Loucy (cell line): Measurements from ENCODE around the gene KLHL6.

Source experiments
- H2AFZ ChIP-seq: fragments of 200-600 bp; sonication (generic); 2 replicates; pipeline ENCODE4 v1.6.0; 2016; ENCODE audit warnings: antibody characterized with exemption, mild to moderate bottlenecking, low read length, moderate library complexity
- H3F3A ChIP-seq: fragments of 200-600 bp; 2 replicates; pipeline ENCODE4 v1.6.0; 2016; ENCODE audit warnings: antibody characterized with exemption, low read depth, mild to moderate bottlenecking
- H3K27me3 ChIP-seq: fragments of 200-600 bp; sonication (generic); 2 replicates; pipeline ENCODE4 v1.6.1; 2014; ENCODE audit warnings: low read length, mild to moderate bottlenecking; ENCODE audit not compliant: insufficient read depth, poor library complexity, severe bottlenecking
- H3K36me3 ChIP-seq: fragments of 200-600 bp; sonication (generic); 2 replicates; pipeline ENCODE4 v1.6.1; 2016; ENCODE audit warnings: low read length; ENCODE audit not compliant: insufficient read depth
- H3K4me1 ChIP-seq: fragments of 200-600 bp; sonication (generic); 2 replicates; pipeline ENCODE4 v1.5.1; 2014; ENCODE audit warnings: low read length, mild to moderate bottlenecking; ENCODE audit not compliant: insufficient read depth, poor library complexity, severe bottlenecking
- H3K4me2 ChIP-seq: fragments of 200-600 bp; sonication (generic); 2 replicates; pipeline ENCODE4 v1.6.0; 2014; ENCODE audit warnings: antibody characterized with exemption, low read length, low read depth, mild to moderate bottlenecking; ENCODE audit not compliant: poor library complexity, severe bottlenecking
- H3K4me3 ChIP-seq: fragments of 200-600 bp; sonication (generic); 2 replicates; pipeline ENCODE4 v1.5.1; 2014; ENCODE audit warnings: low read length, mild to moderate bottlenecking, mixed read lengths; ENCODE audit not compliant: poor library complexity, severe bottlenecking
- H3K79me2 ChIP-seq: fragments of 200-600 bp; sonication (generic); 2 replicates; pipeline ENCODE4 v1.6.1; 2014; ENCODE audit warnings: low read length; ENCODE audit not compliant: insufficient read depth
- H3K9ac ChIP-seq: fragments of 200-600 bp; sonication (generic); 2 replicates; pipeline ENCODE4 v1.6.0; 2014; ENCODE audit warnings: mild to moderate bottlenecking, low read depth, low read length, moderate library complexity; ENCODE audit not compliant: poor library complexity, severe bottlenecking
- H3K9me2 ChIP-seq: fragments of 200-600 bp; sonication (generic); replicated peaks from 2 replicates; pipeline ENCODE4 v1.6.1; 2016; ENCODE audit warnings: low read depth, low read length, mixed read lengths
- H3K9me3 ChIP-seq: fragments of 200-600 bp; sonication (generic); 2 replicates; pipeline ENCODE4 v1.6.1; 2014; ENCODE audit warnings: mild to moderate bottlenecking, antibody characterized with exemption, low read length, low read depth; ENCODE audit not compliant: insufficient read depth
- H4K20me1 ChIP-seq: fragments of 200-600 bp; sonication (generic); 2 replicates; pipeline ENCODE4 v1.6.0; 2014; ENCODE audit warnings: antibody characterized with exemption, low read length, mild to moderate bottlenecking; ENCODE audit not compliant: insufficient read depth, poor library complexity, severe bottlenecking
- EZH2phosphoT487 ChIP-seq: fragments of 200-600 bp; IDR thresholded peaks from 2 replicates; pipeline ENCODE4 v1.6.1; 2018; ENCODE audit warnings: antibody characterized with exemption, mild to moderate bottlenecking, moderate library complexity, borderline replicate concordance
- TF ChIP-seq, protein P1 (sequence below): fragments of 200-600 bp; sonication (generic); conservative IDR thresholded peaks from 2 replicates; pipeline ENCODE4 v1.5.1; 2014; ENCODE audit warnings: mild to moderate bottlenecking, antibody characterized with exemption, low read length

Gene KLHL6

DNA sequence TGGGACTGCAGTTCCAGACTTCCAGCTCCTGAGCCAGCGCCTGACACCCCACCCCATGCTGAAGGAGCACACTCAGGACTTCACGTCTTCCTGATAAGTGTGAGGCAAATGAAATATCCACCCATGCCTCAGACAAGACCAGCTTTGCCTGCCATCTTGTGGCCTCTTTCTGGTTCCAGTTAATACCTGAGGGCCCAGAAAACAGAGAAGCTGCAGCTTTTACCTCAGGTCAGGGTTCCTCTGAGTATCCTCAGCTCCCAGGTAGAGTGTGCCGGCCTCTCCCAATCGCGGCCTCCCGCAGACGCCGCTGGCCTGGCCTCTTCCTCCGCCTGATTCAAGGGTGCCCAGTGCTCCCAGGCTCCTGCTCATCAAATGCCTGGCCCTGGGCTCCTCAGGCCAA is 5.1 kb upstream of the KLHL6 start:
- H3F3A ChIP-seq, result 0 out of 2 replicates have a peak, but pooled peaks cover 6% of the 10 kb centered on the region
- H3K79me2 ChIP-seq, result no peaks in the 10 kb centered on the region
- H3K27me3 ChIP-seq, result no peaks in the 10 kb centered on the region
- TF ChIP-seq, protein P1, sequence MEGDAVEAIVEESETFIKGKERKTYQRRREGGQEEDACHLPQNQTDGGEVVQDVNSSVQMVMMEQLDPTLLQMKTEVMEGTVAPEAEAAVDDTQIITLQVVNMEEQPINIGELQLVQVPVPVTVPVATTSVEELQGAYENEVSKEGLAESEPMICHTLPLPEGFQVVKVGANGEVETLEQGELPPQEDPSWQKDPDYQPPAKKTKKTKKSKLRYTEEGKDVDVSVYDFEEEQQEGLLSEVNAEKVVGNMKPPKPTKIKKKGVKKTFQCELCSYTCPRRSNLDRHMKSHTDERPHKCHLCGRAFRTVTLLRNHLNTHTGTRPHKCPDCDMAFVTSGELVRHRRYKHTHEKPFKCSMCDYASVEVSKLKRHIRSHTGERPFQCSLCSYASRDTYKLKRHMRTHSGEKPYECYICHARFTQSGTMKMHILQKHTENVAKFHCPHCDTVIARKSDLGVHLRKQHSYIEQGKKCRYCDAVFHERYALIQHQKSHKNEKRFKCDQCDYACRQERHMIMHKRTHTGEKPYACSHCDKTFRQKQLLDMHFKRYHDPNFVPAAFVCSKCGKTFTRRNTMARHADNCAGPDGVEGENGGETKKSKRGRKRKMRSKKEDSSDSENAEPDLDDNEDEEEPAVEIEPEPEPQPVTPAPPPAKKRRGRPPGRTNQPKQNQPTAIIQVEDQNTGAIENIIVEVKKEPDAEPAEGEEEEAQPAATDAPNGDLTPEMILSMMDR, result peak; percentile 56
- no peak for TF ChIP-seq EZH2phosphoT487
- no peak overlapping the region for H3K4me3 ChIP-seq
- peaks cover 37% of the 10 kb centered on the region for H3K4me1 ChIP-seq
- H4K20me1 ChIP-seq, result no peaks in the 10 kb centered on the region
- H3K9me3 ChIP-seq, result no peaks in the 10 kb centered on the region
- H2AFZ ChIP-seq, result 0 out of 2 replicates have a peak overlapping the region, but pooled peaks have one; percentile 9
- H3K36me3 ChIP-seq, result no peaks in the 10 kb centered on the region
- H3K4me2 ChIP-seq, result no peak overlapping the region
- no peaks in the 10 kb centered on the region for H3K9me2 ChIP-seq
- H3K9ac ChIP-seq, result no peak overlapping the region

DNA sequence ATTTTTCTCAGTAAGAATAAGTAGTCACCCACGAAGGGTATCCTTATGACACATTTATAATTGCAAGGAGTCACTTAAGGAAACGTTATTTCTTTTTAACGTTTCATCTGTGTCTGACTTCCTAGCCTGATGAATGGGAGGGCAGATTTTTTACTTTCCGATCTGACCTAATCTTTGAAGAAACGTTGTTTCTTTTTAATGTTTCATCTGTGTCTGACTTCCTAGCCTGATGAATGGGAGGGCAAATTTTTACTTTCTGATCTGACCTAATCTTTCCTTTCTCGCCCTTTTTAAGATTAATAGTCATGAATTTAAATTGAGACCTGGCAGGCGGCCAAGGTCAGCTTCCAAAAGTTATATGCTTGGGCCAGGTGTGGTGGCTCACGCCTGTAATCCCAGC is 3.0 kb upstream of the KLHL6 start:
- H3K4me1 ChIP-seq, result peaks cover 33% of the 10 kb centered on the region

DNA sequence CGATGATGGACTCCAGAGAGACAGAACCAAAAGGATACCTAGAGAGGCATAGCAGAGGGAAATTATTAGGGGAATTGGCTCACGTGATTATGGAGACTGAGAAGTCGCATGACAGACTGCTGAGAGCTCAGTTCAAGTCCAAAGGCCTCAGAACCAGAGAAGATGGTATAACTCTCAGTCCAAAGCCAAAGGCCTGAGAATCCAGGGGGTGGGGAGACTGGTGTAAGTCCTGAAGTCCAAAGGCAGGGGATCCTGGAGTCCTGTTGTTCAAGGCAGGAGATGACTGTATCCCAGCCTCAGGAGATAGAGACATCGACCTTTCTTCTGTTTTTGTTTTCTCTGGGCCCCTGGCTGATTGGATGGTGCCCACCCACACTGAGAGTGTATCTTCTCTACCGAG is 1.2 kb upstream of the KLHL6 start:
- Histone ChIP-seq H3K27me3 (no peaks in the 10 kb centered on the region), H3K79me2 (peaks cover 35% of the 10 kb centered on the region), H3K9me3 (no peaks in the 10 kb centered on the region), H3K4me1 (peaks cover 36% of the 10 kb centered on the region), H3K4me3 (peak overlapping the region; percentile 93), H3K4me2 (peak overlapping the region; percentile 97), H3K9me2 (no peaks in the 10 kb centered on the region), H3K9ac (peak overlapping the region; percentile 92), H4K20me1 (peaks cover 19% of the 10 kb centered on the region), H3F3A (0 out of 2 replicates have a peak, but pooled peaks cover 6% of the 10 kb centered on the region), H2AFZ (no peak overlapping the region), H3K36me3 (no peaks in the 10 kb centered on the region)
- TF ChIP-seq EZH2phosphoT487, result no peak
- TF ChIP-seq, protein P1, result no peak

More for the DNA sequence above, 3.0 kb upstream of the KLHL6 start:
- H3K9me2 ChIP-seq, result no peaks in the 10 kb centered on the region
- peaks cover 18% of the 10 kb centered on the region for H3K79me2 ChIP-seq
- H4K20me1 ChIP-seq, result peaks cover 8% of the 10 kb centered on the region
- no peak overlapping the region for H3K9ac ChIP-seq
- no peak overlapping the region for H3K4me3 ChIP-seq
- no peaks in the 10 kb centered on the region for H3K9me3 ChIP-seq
- H3K4me2 ChIP-seq, result no peak overlapping the region
- 0 out of 2 replicates have a peak, but pooled peaks cover 6% of the 10 kb centered on the region for H3F3A ChIP-seq
- TF ChIP-seq, protein P1, result no peak
- no peak for TF ChIP-seq EZH2phosphoT487
- no peaks in the 10 kb centered on the region for H3K36me3 ChIP-seq
- H3K27me3 ChIP-seq, result no peaks in the 10 kb centered on the region
- no peak overlapping the region for H2AFZ ChIP-seq
